ENCODE results near the gene HAUS8. TPM values are rescaled to one million over a fixed set of nuclear protein-coding genes. Genes with fewer than 3 reads are reported as not detected.
A peak's percentile ranks its signal among the peaks of the same experiment; 100 is the strongest.
"Not testable (repeated sequence)": the region's sequence is repeated elsewhere in the genome, so short reads cannot be mapped to it uniquely, and the experiment has no call there.

Gene HAUS8
- total RNA-seq, 1 experiment from 2014 or later: 30.8 TPM

DNA sequence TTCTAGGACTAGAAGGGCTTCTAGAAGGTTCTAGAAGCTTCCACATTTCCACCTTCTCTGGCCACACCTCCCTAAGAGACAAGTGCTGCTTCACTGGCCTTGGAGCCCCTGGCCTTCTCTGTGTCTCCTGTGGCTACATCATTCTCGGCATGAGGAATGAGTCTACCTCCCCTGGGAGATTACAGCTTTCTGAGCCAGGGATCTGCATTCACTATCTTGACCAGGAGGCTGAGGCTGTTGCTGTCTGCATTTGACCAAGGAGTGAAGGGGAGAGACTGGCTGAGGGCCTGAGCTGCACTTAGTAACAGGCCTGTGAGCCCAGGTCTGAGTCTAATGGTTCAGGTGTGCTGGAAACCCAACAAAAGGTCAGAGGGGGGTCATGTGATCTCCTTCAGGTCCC lies 53.9 kb downstream of the HAUS8 start:
- intact Hi-C loops (cut with micrococcal nuclease; ENCODE audit: unreplicated experiment): no loop called here
- peaks cover 49% of the 10 kb centered on the region for H3K79me2 ChIP-seq (ENCODE audit: low read depth)
- peak overlapping the region; percentile 57 for H3K27ac ChIP-seq
- CTCF ChIA-PET: interaction anchor here (0.6 kb wide), 1 partner anchor 52 kb away, joined by 3 read pairs; no protein-coding TSS in a partner anchor
- H3K9me3 ChIP-seq (ENCODE audit: insufficient read depth, low read depth): peaks cover 6% of the 10 kb centered on the region; the same call in 1 of the 2 replicates
- H3K4me2 ChIP-seq: peak overlapping the region; percentile 67
- no TSS peak for BruUV-seq (replicated peaks)
- peaks cover 21% of the 10 kb centered on the region; the same call in 1 of the 2 replicates for H3K36me3 ChIP-seq (ENCODE audit: low read depth)
- H3K27me3 ChIP-seq (ENCODE audit: insufficient read depth, low read depth): no peaks in the 10 kb centered on the region
- no peaks in the 10 kb centered on the region for H3K9me2 ChIP-seq (ENCODE audit: insufficient read depth)
- DNase-seq: no peak
- H3K4me1 ChIP-seq (replicated peaks; ENCODE audit: insufficient read depth): peaks cover 59% of the 10 kb centered on the region
- H4K20me1 ChIP-seq (ENCODE audit: insufficient read depth): no peaks in the 10 kb centered on the region
- TF ChIP-seq CTCF (conservative IDR thresholded peaks at IDR 0.05) (no peak), EZH2 (IDR thresholded peaks at IDR 0.05; ENCODE audit: low read depth) (no peak)
- POLR2A ChIA-PET (ENCODE audit: unreplicated experiment): interaction anchor here (0.6 kb wide), 2 partner anchors 349 to 1457 kb away, joined by 4 to 6 read pairs; no protein-coding TSS in a partner anchor
- H3F3A ChIP-seq (ENCODE audit: insufficient read depth, low read depth): peaks cover 55% of the 10 kb centered on the region
- H3K4me3 ChIP-seq: peak overlapping the region; percentile 29; the same call in 1 of the 2 replicates
- no peak overlapping the region for H2AFZ ChIP-seq

GRCh38 chr19:17020823-17021222 lies 54.4 kb downstream of the HAUS8 start:
- intact Hi-C loops (cut with micrococcal nuclease; ENCODE audit: unreplicated experiment): no loop called here
- BruUV-seq (replicated peaks): no TSS peak
- POLR2A ChIA-PET (ENCODE audit: unreplicated experiment): no interaction called here

DNA sequence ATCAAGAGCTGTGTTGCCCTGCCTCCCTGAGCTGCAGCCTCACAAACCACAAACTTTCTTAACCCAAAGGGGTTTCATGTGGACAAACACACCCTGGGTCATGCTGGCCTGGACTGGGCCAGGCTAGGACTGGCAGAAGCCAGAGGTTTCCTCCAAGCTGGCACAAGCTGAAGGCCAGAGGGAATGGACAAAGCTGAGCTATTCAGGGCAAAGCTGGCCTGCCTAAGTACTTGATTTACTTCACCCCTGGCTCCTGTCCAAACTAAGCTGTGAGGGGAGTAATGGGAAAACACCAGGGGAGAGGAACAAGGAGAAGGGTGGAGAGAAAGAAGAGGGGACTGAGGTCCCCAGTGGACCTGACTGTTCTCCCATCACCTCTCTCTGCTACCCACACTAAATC lies 54.9 kb downstream of the HAUS8 start:
- H3K9me3 ChIP-seq (ENCODE audit: insufficient read depth, low read depth): peaks cover 16% of the 10 kb centered on the region
- H3K9me2 ChIP-seq (ENCODE audit: insufficient read depth): no peaks in the 10 kb centered on the region
- H4K20me1 ChIP-seq (ENCODE audit: insufficient read depth): no peaks in the 10 kb centered on the region
- no peak for TF ChIP-seq EZH2 (IDR thresholded peaks at IDR 0.05; ENCODE audit: low read depth)
- no peak for TF ChIP-seq CTCF (conservative IDR thresholded peaks at IDR 0.05)
- peaks cover 52% of the 10 kb centered on the region for H3F3A ChIP-seq (ENCODE audit: insufficient read depth, low read depth)
- intact Hi-C loops (cut with micrococcal nuclease; ENCODE audit: unreplicated experiment): no loop called here
- H3K4me2 ChIP-seq: peak overlapping the region; percentile 67
- H3K4me3 ChIP-seq: no peak overlapping the region
- peaks cover 21% of the 10 kb centered on the region; the same call in 1 of the 2 replicates for H3K36me3 ChIP-seq (ENCODE audit: low read depth)
- peaks cover 44% of the 10 kb centered on the region for H3K79me2 ChIP-seq (ENCODE audit: low read depth)
- no peak overlapping the region for H2AFZ ChIP-seq
- H3K27ac ChIP-seq: peak overlapping the region; percentile 57
- ChIA-PET POLR2A (ENCODE audit: unreplicated experiment) (no interaction called here), CTCF (interaction anchor here (0.5 kb wide), 1 partner anchor 14 kb away, joined by 3 read pairs; no protein-coding TSS in a partner anchor)
- no TSS peak for BruUV-seq (replicated peaks)
- DNase-seq: no peak
- H3K4me1 ChIP-seq (replicated peaks; ENCODE audit: insufficient read depth): peaks cover 54% of the 10 kb centered on the region
- no peaks in the 10 kb centered on the region for H3K27me3 ChIP-seq (ENCODE audit: insufficient read depth, low read depth)

More at GRCh38 chr19:17020823-17021222, 54.4 kb downstream of the HAUS8 start:
- peak in 1 of 2 experiments; percentile 69 for DNase-seq
- Histone ChIP-seq H3K4me2 (peak overlapping the region; percentile 67), H3K27me3 (ENCODE audit: insufficient read depth, low read depth) (no peaks in the 10 kb centered on the region), H3K9me3 (ENCODE audit: insufficient read depth, low read depth) (peaks cover 11% of the 10 kb centered on the region; the same call in 1 of the 2 replicates), H3K9me2 (ENCODE audit: insufficient read depth) (no peaks in the 10 kb centered on the region), H3K36me3 (ENCODE audit: low read depth) (peaks cover 21% of the 10 kb centered on the region; the same call in 1 of the 2 replicates), H4K20me1 (ENCODE audit: insufficient read depth) (no peaks in the 10 kb centered on the region), H3K4me3 (peak overlapping the region; percentile 29; the same call in 1 of the 2 replicates), H2AFZ (no peak overlapping the region), H3F3A (ENCODE audit: insufficient read depth, low read depth) (peaks cover 54% of the 10 kb centered on the region), H3K4me1 (replicated peaks; ENCODE audit: insufficient read depth) (peaks cover 58% of the 10 kb centered on the region), H3K79me2 (ENCODE audit: low read depth) (peaks cover 48% of the 10 kb centered on the region), H3K27ac (peak overlapping the region; percentile 57)
- TF ChIP-seq EZH2 (IDR thresholded peaks at IDR 0.05; ENCODE audit: low read depth): no peak
- TF ChIP-seq CTCF (conservative IDR thresholded peaks at IDR 0.05): no peak
- CTCF ChIA-PET: interaction anchor here (0.5 kb wide), 1 partner anchor 15 kb away, joined by 3 read pairs; no protein-coding TSS in a partner anchor

DNA sequence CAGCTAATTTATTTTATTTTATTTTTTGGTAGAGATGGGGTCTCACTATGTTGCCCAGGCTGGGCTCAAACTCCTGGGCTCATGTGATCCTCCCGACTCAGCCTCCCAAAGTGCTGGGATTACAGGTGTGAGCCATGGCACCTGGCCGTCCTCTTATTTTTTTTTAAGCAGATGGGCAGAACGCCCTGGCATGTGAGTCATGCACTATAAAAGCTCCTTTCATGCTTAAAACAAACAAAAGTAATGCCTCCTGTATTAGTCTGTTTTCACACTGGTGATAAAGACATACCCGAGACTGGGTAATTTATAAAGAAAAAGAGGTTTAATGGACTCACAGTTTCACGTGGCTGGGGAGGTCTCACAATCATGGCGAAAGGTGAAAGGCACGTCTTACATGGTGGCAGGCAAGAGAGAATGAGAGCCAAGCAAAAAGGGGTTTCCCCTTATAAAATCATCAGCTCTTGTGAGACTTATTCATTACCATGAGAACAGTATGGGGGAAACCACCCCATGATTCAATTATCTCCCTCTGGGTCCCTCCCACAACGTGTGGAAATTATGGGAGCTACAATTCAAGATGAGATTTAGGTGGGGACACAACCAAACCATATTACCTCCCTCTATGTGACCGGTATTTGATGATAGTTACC lies 60.9 kb downstream of the HAUS8 start:
- intact Hi-C loops (cut with micrococcal nuclease; ENCODE audit: unreplicated experiment): not testable (repeated sequence)

More for the DNA sequence above, 60.9 kb downstream of the HAUS8 start:
- H3K4me3 ChIP-seq; CTCF ChIA-PET; H4K20me1 ChIP-seq (ENCODE audit: insufficient read depth); BruUV-seq (replicated peaks); H3K4me1 ChIP-seq (replicated peaks; ENCODE audit: insufficient read depth); H2AFZ ChIP-seq; H3K9me2 ChIP-seq (ENCODE audit: insufficient read depth); POLR2A ChIA-PET (ENCODE audit: unreplicated experiment); H3K79me2 ChIP-seq (ENCODE audit: low read depth); H3K27me3 ChIP-seq (ENCODE audit: insufficient read depth, low read depth): not testable (repeated sequence)
- Histone ChIP-seq H3K27ac (peak overlapping the region; percentile 82), H3F3A (ENCODE audit: insufficient read depth, low read depth) (peaks cover 14% of the 10 kb centered on the region), H3K4me2 (peak overlapping the region; percentile 18), H3K36me3 (ENCODE audit: low read depth) (peaks cover 14% of the 10 kb centered on the region; the same call in 1 of the 2 replicates), H3K9me3 (ENCODE audit: insufficient read depth, low read depth) (peaks cover 24% of the 10 kb centered on the region)
- DNase-seq: peak; percentile 34 to 93
